HG02981 (cell line): ENCODE measurements around the gene RAPGEF5.

ENCODE experiments used
- ATAC-seq: cut with Tn5 transposase; IDR thresholded peaks from one replicate; pipeline ENCODE4 v1.9.1; 2021; ENCODE audit warnings: mild to moderate bottlenecking, moderate library complexity; ENCODE audit not compliant: unreplicated experiment

RAPGEF5 gene

GRCh38 chr7:22167482-22167881 lies 189.5 kb downstream of the RAPGEF5 start:
- no peak for ATAC-seq

DNA sequence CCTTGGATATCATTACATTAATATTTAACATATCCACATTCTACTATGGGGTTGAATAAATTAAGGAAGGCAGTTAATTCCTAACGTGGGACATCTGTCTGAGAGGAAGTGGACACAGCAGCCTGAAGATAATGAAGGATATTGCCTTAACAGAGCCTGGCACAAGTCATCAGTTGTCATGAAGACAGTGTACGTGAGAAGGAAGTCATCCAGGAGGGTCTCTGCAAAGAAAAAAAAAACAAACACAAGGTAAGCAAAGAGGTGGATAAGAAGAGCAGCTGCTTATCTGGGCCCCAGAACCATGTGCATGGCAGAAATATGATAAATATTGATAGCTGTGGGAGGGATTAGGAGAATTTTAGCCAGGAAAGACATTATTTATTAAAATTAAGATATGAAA lies 190.0 kb downstream of the RAPGEF5 start:
- no peak for ATAC-seq

GRCh38 chr7:22159341-22159740 lies 197.6 kb downstream of the RAPGEF5 start:
- no peak for ATAC-seq

DNA sequence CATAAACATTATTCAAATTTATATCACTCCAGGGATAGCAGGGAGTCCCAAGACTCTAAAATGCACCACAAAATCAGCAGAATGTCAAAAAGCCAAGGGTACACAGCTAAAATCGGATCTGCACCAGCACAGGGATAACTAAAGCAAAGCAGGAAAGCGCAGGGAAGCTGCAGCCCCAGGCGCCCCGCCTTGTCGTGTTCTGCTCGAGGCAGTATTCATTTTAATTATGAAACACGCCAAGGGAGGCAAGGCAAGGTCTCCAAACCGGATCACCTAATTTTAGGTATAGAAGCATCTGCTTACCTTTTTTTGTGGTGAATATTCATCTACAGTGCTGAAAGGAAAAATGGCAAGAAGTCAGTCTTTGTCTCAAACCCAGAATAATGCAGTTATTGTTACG lies 199.4 kb downstream of the RAPGEF5 start:
- no peak for ATAC-seq

GRCh38 chr7:22156205-22156604 lies 200.7 kb downstream of the RAPGEF5 start:
- no peak for ATAC-seq

- no peak for ATAC-seq
Measured at GRCh38 chr7:22154143-22154529, 202.8 kb downstream of the RAPGEF5 start.

GRCh38 chr7:22153432-22154142 lies 203.4 kb downstream of the RAPGEF5 start:
- ATAC-seq, result no peak

GRCh38 chr7:22152690-22153089 lies 204.3 kb downstream of the RAPGEF5 start:
- ATAC-seq, result no peak

GRCh38 chr7:22151901-22152300 lies 205.1 kb downstream of the RAPGEF5 start:
- ATAC-seq, result no peak

GRCh38 chr7:22150221-22150620 lies 206.7 kb downstream of the RAPGEF5 start:
- no peak for ATAC-seq

DNA sequence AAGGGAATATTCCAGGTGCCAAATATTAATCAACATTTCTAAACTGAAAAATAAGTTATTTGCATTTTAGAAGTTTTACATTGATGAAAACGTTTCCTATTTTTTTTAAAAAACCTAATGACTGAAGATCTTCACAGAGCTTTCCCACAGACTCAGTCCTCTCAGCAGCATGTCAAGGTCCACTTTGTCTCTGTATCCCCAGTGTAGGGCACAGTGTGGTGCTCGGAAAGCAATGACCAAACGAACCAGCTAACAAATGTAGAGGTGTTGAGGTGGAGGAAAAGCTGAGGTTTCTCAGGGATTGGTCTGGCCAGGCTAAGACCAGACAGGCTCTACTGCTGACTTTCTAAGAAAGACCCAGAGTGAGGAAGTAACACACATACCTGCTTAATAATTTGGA lies 209.1 kb downstream of the RAPGEF5 start:
- no peak for ATAC-seq

DNA sequence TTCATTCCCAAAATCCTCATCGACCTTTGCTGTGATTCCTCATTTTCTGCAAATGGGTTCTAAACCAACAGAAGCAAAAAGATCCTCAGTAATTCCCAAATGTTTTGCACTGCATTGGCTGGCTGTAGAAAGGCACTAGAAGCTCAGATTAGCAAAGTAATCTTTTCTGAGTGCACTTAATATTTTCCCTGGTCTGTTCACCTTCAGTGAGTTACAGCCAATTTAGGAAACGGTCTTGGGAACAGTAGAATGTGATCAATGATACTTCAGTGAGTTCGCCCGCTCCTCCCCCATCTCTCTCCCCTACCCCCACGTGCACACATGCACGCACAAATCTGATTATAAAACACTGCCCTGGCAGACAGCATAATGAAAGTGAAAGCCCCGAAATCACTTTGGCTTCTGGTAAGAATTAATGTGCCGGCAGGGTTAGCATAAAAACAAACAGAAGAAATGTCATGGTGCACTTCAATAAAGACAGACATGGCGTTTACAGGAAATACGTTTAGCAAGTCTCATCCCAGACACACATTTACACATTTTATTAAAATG lies 209.9 kb downstream of the RAPGEF5 start:
- ATAC-seq, result no peak

DNA sequence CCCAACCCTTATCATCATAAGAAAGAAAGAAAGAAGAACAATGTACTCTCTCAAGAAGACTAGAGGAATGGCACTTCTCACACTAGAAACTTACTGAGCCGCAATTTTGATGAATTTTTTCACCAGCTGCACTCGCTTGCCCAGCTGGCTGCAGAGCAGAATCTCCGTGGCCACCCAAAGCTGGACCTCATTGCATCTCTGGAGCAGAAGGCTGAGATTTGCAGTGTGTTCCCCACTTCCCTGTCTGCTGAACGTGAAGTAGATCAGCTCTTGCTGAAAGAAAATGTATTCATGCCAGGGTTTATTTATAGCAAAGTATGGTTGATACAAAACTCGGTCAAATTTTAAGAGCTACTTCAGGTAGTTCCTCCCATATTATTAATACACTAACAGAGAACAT lies 212.0 kb downstream of the RAPGEF5 start:
- no peak for ATAC-seq

- no peak for ATAC-seq
Measured at GRCh38 chr7:22143491-22143890, 213.5 kb downstream of the RAPGEF5 start.

DNA sequence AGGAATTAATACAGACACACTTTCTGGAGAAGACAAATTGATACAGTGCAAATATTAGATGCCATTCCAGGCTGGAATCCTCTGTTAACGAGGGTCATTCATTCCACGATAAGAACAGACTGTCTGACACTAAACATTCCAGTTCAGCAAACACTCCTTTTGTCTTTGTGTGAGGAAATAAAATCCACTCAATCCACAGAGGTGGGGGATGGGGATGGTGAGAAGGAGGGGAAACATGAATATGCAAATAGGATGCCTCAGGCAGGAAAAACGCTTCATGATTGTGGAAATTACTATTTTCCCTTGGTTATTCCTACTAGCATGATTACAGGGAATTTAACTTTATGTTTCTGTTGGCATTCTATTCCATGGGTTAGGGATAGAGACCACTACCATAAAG lies 214.4 kb downstream of the RAPGEF5 start:
- no peak for ATAC-seq

DNA sequence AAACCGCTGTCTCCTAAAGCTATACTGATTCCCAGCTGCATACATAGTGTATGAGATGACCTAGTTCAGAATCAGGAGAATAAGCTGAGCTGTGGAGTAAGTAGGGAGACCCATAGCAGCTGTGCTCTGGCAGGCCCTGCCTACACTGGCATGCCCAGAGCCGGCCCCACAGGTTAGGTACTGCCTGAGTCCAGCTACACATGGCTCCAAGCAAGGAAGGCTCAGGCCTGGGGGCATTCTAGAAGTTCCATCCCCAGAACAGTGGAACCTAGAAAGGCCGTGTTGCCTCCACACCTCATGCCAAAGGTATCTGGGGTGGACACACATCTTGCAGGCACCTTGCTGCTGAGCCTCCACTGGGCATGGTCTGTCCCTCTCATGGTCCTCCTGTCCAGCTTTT lies 215.6 kb downstream of the RAPGEF5 start:
- no peak for ATAC-seq

DNA sequence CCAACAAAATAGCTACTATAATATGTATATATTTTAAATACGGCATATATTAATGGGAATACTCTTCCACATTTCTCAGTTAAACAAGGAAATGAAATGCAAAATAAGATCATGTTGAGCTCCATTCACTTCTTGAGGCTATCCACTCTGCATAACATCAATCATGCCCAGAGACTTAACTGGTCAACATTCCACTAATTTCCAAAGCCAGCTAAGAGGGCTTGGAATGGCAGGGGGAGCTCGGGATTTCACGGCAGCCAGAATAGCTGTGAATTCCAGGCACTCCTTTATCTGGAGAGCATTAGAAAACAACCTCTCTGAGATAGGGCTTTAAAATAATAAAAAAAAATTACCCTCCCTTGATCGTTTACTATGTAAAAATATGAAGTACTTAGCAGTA lies 216.4 kb downstream of the RAPGEF5 start:
- ATAC-seq, result no peak

DNA sequence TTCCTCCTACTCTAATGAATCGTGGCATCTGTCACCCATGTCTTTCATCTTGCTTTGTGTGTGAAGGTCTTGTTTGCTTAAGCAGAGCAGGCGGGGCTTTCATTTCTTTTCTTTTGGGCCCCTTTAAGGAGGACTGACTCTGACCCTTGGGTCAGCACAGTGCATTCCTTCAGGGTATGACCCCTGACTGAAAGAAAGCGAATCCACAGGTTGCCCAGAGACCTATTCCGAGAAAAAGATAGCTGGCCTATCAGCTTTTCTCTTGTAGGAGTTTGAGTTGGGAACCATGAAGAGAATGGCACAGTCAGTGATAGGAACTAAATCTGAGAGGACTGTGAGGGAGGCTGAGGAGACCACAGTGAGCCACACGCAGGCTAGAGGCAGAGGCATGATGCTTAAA lies 218.1 kb downstream of the RAPGEF5 start:
- no peak for ATAC-seq

DNA sequence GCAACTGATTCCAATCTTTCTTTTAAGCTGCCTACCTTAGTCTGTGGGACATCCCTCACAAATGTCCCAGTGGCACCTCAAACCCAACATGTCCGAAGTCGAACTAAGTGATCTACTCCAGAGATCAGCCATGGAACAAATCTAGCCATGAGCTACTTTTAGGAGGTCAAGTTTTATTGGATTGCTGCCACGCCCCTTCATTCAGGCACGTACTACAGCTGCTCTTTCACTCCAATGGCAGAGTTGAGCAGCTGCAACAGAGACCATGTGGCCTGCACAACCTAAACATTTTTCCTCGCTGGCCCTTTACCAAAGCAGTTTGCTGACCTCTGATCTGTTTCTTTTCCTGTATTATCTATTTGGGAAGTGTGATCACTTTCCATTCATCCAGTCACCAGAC lies 218.8 kb downstream of the RAPGEF5 start:
- no peak for ATAC-seq

DNA sequence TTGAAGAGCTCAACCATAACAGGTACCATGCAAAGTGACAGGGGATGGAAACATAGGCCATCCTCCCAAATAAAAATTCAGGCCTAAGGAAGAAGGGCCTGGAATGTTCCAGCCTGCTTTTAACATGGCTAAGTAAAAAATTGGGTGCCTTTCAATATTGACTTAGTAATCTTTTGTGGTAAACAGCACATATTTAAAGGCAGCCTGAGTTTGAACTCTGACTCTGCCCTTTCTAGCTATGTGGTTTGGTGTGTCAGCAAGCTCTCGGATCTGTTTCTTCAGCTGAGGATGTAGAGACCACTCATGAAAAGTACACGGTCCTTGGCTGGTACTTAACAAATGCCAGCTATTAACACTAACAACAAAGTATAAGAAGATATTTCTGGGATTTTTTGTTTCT lies 219.5 kb downstream of the RAPGEF5 start:
- no peak for ATAC-seq

DNA sequence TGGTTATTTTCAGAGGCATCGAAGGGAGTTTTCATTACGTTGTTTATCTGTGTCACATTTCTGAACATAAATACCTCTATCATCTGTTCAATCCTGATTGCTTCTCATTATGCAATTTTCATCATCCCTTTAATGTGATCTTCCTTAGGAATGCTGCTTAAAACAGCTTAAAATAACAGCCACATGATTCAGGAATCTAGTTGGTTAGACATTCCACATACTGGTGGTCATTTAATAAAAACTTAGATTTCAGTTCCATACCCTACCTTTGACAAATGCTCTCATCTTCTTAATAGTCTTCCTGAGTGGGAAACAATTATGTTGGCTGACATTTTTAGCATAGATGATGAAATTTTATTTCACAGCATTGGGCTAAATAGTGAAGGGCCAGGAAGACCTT lies 219.9 kb downstream of the RAPGEF5 start:
- no peak for ATAC-seq

- no peak for ATAC-seq
Measured at GRCh38 chr7:22129819-22130580, 227.0 kb downstream of the RAPGEF5 start.
